Ramos (cell line): ENCODE measurements around the gene DIP2C.

Source experiments
- in situ Hi-C: fragments of 300-500 bp; cut with MboI; formaldehyde crosslinking; loops from one replicate; pipeline ENCODE4 v1.14.3; 2022; ENCODE audit warnings: low sequenced_read_pairs; ENCODE audit not compliant: unreplicated experiment

DIP2C gene

DNA sequence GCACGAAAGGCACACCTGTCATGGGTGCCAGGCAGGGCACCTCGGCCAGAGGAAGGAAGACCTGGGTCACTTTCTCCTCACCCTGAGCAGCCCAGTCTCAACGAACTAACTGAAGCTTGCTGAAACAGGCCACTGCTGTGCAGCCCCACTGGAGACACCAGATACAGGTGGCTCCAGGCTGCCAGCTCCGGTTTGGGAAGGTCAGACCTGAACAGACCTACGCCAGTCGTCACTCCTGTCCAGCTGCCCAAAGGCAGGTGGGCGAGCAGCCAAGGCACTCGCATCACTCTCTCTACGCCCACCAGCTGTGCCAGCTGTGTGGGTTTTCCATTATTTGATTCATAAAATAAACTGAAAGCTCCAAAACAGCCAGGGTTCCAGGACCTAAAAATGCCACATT, 298.2 kb downstream of the DIP2C start:
- in situ Hi-C loops: no loop called here

DNA sequence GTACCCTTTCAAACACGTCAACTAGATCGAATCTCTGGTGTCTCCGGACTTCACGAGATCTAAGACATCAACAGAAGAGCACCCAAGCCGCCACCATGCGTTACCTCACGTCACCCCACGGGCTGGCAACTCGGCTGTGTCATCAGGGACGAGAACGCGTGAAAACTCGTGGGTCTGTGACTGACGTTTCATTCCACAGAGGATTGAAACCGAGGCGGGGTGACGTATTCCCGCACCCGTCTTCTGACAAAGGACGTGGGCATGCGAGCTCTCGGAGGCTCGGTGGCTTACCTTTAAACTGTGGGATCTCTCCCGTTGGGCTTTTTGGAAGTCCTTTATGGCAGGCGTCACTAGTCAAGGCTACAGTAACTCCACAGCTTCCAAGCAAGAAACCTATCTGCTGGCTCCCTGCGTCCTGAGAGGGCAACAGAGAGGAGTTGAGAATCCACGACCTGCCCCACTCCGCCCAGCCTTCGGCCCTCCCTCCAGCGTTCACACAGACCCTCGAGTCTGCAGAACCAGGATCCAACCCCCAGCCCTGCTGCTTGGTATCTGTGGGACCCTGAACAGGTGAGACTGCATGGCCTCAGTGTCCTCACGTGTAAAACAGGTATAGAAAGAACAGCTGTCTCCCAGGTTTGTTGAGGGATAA, 298.9 kb downstream of the DIP2C start:
- in situ Hi-C loops: no loop called here

GRCh38 chr10:389836-390448, 299.5 kb downstream of the DIP2C start:
- in situ Hi-C loops: no loop called here

- in situ Hi-C loops: no loop called here
These were observed 300.1 kb downstream of the DIP2C start for GRCh38 chr10:389261-389790.

DNA sequence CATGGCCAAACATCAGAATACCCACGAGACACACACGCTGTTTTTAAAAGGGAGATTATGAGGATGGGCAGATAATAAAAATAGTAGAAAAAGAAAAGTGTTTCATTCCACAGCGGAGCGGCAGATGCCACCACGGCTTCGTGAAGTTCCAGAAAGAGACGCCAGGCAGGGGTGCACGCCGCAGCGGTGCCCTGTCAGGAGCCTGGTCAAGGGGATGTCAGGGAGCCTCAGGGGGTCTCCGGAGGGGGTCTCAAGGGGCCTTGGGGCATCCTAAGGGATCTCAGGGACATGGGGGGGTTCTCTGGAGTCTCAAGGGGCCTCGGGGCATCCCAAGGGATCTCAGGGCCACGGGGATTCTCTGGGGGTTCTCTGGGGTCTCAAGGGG, 300.8 kb downstream of the DIP2C start:
- in situ Hi-C loops: no loop called here

GRCh38 chr10:387909-388660, 301.4 kb downstream of the DIP2C start:
- in situ Hi-C loops: no loop called here

GRCh38 chr10:387593-387891, 301.9 kb downstream of the DIP2C start:
- in situ Hi-C loops: no loop called here

- in situ Hi-C loops: no loop called here
These were observed 302.5 kb downstream of the DIP2C start for GRCh38 chr10:386771-387592.

GRCh38 chr10:385571-386300, 303.7 kb downstream of the DIP2C start:
- in situ Hi-C loops: no loop called here

GRCh38 chr10:384538-385305, 304.7 kb downstream of the DIP2C start:
- in situ Hi-C loops: no loop called here

GRCh38 chr10:383519-383918, 305.9 kb downstream of the DIP2C start:
- in situ Hi-C loops: no loop called here

- in situ Hi-C loops: no loop called here
These were observed 307.7 kb downstream of the DIP2C start for GRCh38 chr10:381805-382204.

GRCh38 chr10:381346-381745, 308.1 kb downstream of the DIP2C start:
- in situ Hi-C loops: no loop called here

DNA sequence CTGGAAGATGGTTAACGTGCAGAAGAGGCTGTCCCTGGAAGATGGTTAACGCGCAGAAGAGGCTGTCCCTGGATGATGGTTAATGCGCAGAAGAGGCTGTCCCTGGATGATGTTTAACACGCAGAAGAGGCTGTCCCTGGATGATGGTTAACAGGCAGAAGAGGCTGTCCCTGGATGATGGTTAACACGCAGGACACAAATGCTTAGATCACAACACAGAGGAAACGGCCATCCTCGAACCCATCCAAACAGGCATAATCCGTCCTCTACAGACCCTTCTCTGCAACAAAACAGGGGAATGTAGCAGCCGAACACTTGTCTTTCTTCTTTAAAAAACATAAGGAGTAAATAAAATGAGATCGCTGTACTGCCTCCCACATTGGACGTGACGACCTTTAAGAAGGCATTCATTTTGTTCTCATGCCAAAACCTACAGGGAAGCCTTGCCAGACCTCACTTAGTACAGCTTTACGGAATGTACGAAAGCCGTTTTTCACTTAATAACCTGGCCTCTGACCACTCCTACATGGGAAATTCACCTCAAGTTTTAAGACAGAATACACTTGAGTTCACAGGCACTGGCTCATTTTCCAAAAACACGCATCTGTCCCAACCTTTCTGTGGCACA, 309.0 kb downstream of the DIP2C start:
- in situ Hi-C loops: no loop called here

- in situ Hi-C loops: no loop called here
These were observed 310.4 kb downstream of the DIP2C start for GRCh38 chr10:378930-379704.

DNA sequence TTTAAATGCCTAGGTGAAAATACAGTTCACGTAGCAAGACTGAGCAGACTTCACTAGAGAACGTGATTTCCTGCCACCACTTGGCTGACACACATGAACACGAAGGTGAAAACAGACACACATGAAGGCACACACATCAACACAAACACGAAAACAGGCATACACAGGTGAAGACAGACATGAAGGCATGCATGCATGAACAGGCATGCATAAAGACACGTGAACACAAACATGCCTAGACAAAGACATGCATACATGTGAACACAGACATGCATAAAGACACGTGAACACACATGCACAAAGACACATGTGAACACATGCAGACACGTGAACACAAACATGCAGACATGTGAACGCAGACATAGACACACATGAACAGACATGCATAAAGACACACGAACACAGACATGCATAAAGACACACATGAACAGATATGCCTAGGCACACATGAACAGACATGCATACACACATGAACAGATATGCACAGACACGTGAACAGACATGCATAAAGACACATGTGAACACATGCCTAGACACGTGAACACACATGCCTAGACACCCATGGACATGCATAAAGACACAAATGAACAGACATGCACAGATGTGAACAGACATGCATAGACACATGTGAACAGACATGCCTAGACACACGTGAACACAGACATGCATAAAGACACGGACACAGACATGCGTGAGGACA, 311.1 kb downstream of the DIP2C start:
- in situ Hi-C loops: no loop called here

DNA sequence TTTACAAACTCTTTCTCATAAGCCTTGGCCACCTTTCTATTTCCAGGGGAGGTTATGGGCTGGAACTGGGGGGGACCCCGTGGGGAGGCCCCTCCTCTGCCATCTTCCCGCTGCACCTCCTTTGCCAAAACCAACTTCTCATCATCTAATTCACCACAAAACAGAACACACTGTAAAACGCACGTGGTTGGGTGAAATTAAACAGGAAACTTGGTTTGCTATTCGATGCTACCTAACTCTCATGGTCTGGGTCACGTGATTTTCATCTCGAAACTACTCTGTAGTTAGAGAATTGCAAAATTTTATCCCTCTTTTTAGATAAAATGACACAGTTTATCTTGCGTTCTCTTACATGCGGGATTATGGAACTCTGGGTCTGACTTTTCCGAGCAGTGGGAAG, 312.2 kb downstream of the DIP2C start:
- in situ Hi-C loops: no loop called here
